H9 (cell line): ENCODE results near the gene SGCD. TPM values are rescaled to one million over a fixed set of nuclear protein-coding genes. Genes with fewer than 3 reads are reported as not detected.

Experiments
- DNase-seq: peaks from one replicate; pipeline ENCODE4 v3.0.0-alpha.2; 2017
- H2AFZ ChIP-seq: one replicate; pipeline ENCODE4 v1.6.1; 2013; ENCODE audit warnings: mild to moderate bottlenecking, low read length, control low read depth, moderate library complexity
- H2AK5ac ChIP-seq: 2 replicates; pipeline ENCODE4 v1.6.1; 2013; ENCODE audit warnings: low read length, control low read depth, mixed read lengths; ENCODE audit not compliant: insufficient read length
- H2BK120ac ChIP-seq: one replicate; pipeline ENCODE4 v1.6.1; 2013; ENCODE audit warnings: low read depth, mild to moderate bottlenecking, low read length, control low read depth, inconsistent platforms; ENCODE audit not compliant: poor library complexity, severe bottlenecking
- H2BK12ac ChIP-seq: 2 replicates; pipeline ENCODE4 v1.6.1; 2013; ENCODE audit warnings: low read length, control low read depth, mixed read lengths, low read depth; ENCODE audit not compliant: insufficient read length
- H2BK15ac ChIP-seq: 2 replicates; pipeline ENCODE4 v1.6.1; 2013; ENCODE audit warnings: low read depth, low read length, control low read depth
- H2BK20ac ChIP-seq: one replicate; pipeline ENCODE4 v1.6.1; 2013; ENCODE audit warnings: low read depth, mild to moderate bottlenecking, low read length, control low read depth, inconsistent platforms; ENCODE audit not compliant: poor library complexity, severe bottlenecking
- H2BK5ac ChIP-seq: 2 replicates; pipeline ENCODE4 v1.6.1; 2013; ENCODE audit warnings: low read length, control low read depth, mixed read lengths; ENCODE audit not compliant: insufficient read length
- H3K14ac ChIP-seq: 2 replicates; pipeline ENCODE4 v1.6.1; 2013; ENCODE audit warnings: low read length, control low read depth; ENCODE audit not compliant: insufficient read depth
- H3K18ac ChIP-seq: 2 replicates; pipeline ENCODE4 v1.6.1; 2013; ENCODE audit warnings: low read depth, mild to moderate bottlenecking, mixed read lengths, low read length, control low read depth; ENCODE audit not compliant: insufficient read length
- H3K23ac ChIP-seq: 2 replicates; pipeline ENCODE4 v1.6.1; 2013; ENCODE audit warnings: low read length, control low read depth, mixed read lengths, low read depth; ENCODE audit not compliant: insufficient read length
- H3K23me2 ChIP-seq: 2 replicates; pipeline ENCODE4 v1.6.1; 2013; ENCODE audit warnings: low read depth, mild to moderate bottlenecking, mixed read lengths, low read length, control low read depth; ENCODE audit not compliant: insufficient read length, poor library complexity, severe bottlenecking
- H3K27ac ChIP-seq: 2 replicates; pipeline ENCODE4 v1.5.1; 2013; ENCODE audit warnings: low read length, control low read depth, mixed read lengths, low read depth; ENCODE audit not compliant: insufficient read length
- H3K27me3 ChIP-seq: 2 replicates; pipeline ENCODE4 v1.6.1; 2013; ENCODE audit warnings: low read length, control low read depth, inconsistent platforms; ENCODE audit not compliant: insufficient read depth
- H3K4ac ChIP-seq: 2 replicates; pipeline ENCODE4 v1.6.1; 2013; ENCODE audit warnings: low read depth, mild to moderate bottlenecking, control low read depth, inconsistent platforms, low read length, moderate library complexity
- H3K4me1 ChIP-seq: 2 replicates; pipeline ENCODE4 v1.6.1; 2013; ENCODE audit warnings: low read length, control low read depth, inconsistent platforms; ENCODE audit not compliant: insufficient read depth
- H3K4me2 ChIP-seq: 2 replicates; pipeline ENCODE4 v1.6.1; 2013; ENCODE audit warnings: low read length, control low read depth, mixed read lengths; ENCODE audit not compliant: insufficient read length, insufficient read depth
- H3K56ac ChIP-seq: 2 replicates; pipeline ENCODE4 v1.6.1; 2013; ENCODE audit warnings: low read depth, mild to moderate bottlenecking, mixed read lengths, low read length, control low read depth; ENCODE audit not compliant: insufficient read length
- H3K79me1 ChIP-seq: 2 replicates; pipeline ENCODE4 v1.6.1; 2013; ENCODE audit warnings: low read depth, mild to moderate bottlenecking, moderate library complexity, low read length, control low read depth, inconsistent platforms; ENCODE audit not compliant: insufficient read depth, poor library complexity, severe bottlenecking
- H3K79me2 ChIP-seq: 2 replicates; pipeline ENCODE4 v1.6.1; 2013; ENCODE audit warnings: low read length, control low read depth, inconsistent platforms; ENCODE audit not compliant: insufficient read depth
- H3K9ac ChIP-seq: 2 replicates; pipeline ENCODE4 v1.6.1; 2013; ENCODE audit warnings: low read length, control low read depth, mixed read lengths; ENCODE audit not compliant: insufficient read length; ENCODE audit errors: extremely low read depth
- H3K9me3 ChIP-seq: one replicate; pipeline ENCODE4 v1.6.1; 2013; ENCODE audit warnings: low read depth, low read length, inconsistent platforms; ENCODE audit not compliant: control insufficient read depth
- H3T11ph ChIP-seq: one replicate; pipeline ENCODE4 v1.6.1; 2013; ENCODE audit warnings: mild to moderate bottlenecking, low read length, control low read depth, inconsistent platforms
- H4K20me1 ChIP-seq: one replicate; pipeline ENCODE4 v1.6.1; 2013; ENCODE audit not compliant: control insufficient read depth, insufficient read length, insufficient read depth
- H4K5ac ChIP-seq: 2 replicates; pipeline ENCODE4 v1.6.1; 2013; ENCODE audit warnings: low read depth, mild to moderate bottlenecking, mixed read lengths, low read length, control low read depth; ENCODE audit not compliant: insufficient read length
- H4K8ac ChIP-seq: replicated peaks from 2 replicates; pipeline ENCODE4 v1.6.1; 2013; ENCODE audit warnings: low read length, control low read depth, mixed read lengths, low read depth; ENCODE audit not compliant: insufficient read length
- H4K91ac ChIP-seq: 2 replicates; pipeline ENCODE4 v1.6.1; 2013; ENCODE audit warnings: low read depth, mild to moderate bottlenecking, moderate library complexity, mixed read lengths, low read length, control low read depth; ENCODE audit not compliant: insufficient read length
- H3K27ac Mint-ChIP-seq, 3 experiments: 2 replicates in 2 of 3; 3 replicates in 1 of 3; pipeline ENCODE4 v1.8.0; 2020 to 2021; ENCODE audit warnings: mixed read lengths in 3 of 3, mild to moderate bottlenecking in 1 of 3, moderate library complexity in 1 of 3
- H3K27me3 Mint-ChIP-seq: 2 replicates; pipeline ENCODE4 v1.8.0; 2021; ENCODE audit warnings: low read depth, mild to moderate bottlenecking, moderate library complexity, mixed read lengths
- H3K36me3 Mint-ChIP-seq, 3 experiments: 2 replicates in 2 of 3; 3 replicates in 1 of 3; pipeline ENCODE4 v1.8.0; 2020 to 2021; ENCODE audit warnings: low read depth in 3 of 3, mixed read lengths in 3 of 3; ENCODE audit not compliant: insufficient read depth in 1 of 3
- H3K4me1 Mint-ChIP-seq, 2 experiments: 2 replicates each; pipeline ENCODE4 v1.8.0; 2020; ENCODE audit warnings: mixed read lengths in 2 of 2
- H3K4me3 Mint-ChIP-seq, 2 experiments: 2 replicates in 1 of 2; 3 replicates in 1 of 2; pipeline ENCODE4 v1.8.0; 2020 to 2021; ENCODE audit warnings: mild to moderate bottlenecking in 2 of 2, mixed read lengths in 2 of 2, moderate library complexity in 1 of 2
- H3K9me3 Mint-ChIP-seq, 2 experiments: 2 replicates in 1 of 2; 3 replicates in 1 of 2; pipeline ENCODE4 v1.8.0; 2020; ENCODE audit warnings: mild to moderate bottlenecking in 2 of 2, mixed read lengths in 2 of 2, moderate library complexity in 1 of 2
- total RNA-seq: library from RNA; stranded (reverse); gene quantifications from 2 replicates; pipeline ENCODE4 v1.2.1, GENCODE V29; 2021
- TF ChIP-seq, protein P1 (sequence below): fragments of 200-600 bp; sonication (generic); conservative IDR thresholded peaks from 3 replicates; pipeline ENCODE4 v1.8.0; 2021; ENCODE audit warnings: antibody characterized with exemption, mild to moderate bottlenecking

The SGCD gene
- total RNA-seq, 1 experiment from 2014 or later, result 0.11 TPM

DNA sequence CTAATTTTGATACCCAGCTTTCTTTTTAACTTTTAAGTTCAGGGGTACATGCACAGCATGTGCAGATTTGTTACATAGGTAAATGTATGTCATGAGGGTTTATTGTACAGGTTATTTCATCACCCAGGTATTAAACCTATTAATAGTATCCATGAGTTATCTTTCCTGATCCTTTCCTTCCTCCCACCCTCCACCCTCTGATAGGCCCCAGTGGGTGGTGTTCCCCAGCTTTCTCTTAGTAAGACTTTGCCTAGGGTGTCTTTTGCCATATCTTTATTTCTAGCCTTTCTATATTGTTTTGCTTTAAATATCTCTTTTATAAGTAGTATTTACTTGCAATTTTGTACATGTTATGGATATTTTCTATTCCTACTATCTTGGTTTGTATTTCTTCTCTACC lies 243.7 kb downstream of the SGCD start:
- TF ChIP-seq, protein P1, sequence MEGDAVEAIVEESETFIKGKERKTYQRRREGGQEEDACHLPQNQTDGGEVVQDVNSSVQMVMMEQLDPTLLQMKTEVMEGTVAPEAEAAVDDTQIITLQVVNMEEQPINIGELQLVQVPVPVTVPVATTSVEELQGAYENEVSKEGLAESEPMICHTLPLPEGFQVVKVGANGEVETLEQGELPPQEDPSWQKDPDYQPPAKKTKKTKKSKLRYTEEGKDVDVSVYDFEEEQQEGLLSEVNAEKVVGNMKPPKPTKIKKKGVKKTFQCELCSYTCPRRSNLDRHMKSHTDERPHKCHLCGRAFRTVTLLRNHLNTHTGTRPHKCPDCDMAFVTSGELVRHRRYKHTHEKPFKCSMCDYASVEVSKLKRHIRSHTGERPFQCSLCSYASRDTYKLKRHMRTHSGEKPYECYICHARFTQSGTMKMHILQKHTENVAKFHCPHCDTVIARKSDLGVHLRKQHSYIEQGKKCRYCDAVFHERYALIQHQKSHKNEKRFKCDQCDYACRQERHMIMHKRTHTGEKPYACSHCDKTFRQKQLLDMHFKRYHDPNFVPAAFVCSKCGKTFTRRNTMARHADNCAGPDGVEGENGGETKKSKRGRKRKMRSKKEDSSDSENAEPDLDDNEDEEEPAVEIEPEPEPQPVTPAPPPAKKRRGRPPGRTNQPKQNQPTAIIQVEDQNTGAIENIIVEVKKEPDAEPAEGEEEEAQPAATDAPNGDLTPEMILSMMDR, result no peak
- H3K56ac ChIP-seq, result no peak overlapping the region
- no peaks in the 10 kb centered on the region for H3K9me3 ChIP-seq
- no peak overlapping the region for H4K8ac ChIP-seq
- no peak overlapping the region for H2BK120ac ChIP-seq
- H2AFZ ChIP-seq, result no peak overlapping the region
- no peaks in the 10 kb centered on the region; the same call in 1 of the 2 replicates for H3K27me3 Mint-ChIP-seq
- H3K4me1 Mint-ChIP-seq, result peaks cover 8 to 9% of the 10 kb centered on the region in 2 experiments
- H3K4me2 ChIP-seq, result no peak overlapping the region
- no peak overlapping the region for H3K9ac ChIP-seq
- H2BK5ac ChIP-seq, result no peak overlapping the region
- H3K36me3 Mint-ChIP-seq, result no peaks in the 10 kb centered on the region
- H3K18ac ChIP-seq, result no peak overlapping the region
- no peaks in the 10 kb centered on the region for H3K27me3 ChIP-seq
- no peak overlapping the region for H2BK15ac ChIP-seq
- no peak overlapping the region for H2BK20ac ChIP-seq
- no peaks in the 10 kb centered on the region for H3K4me1 ChIP-seq
- H3K27ac Mint-ChIP-seq, result no peak overlapping the region
- H3K79me1 ChIP-seq, result no peaks in the 10 kb centered on the region
- no peak overlapping the region for H2BK12ac ChIP-seq
- no peak overlapping the region for H3K4me3 Mint-ChIP-seq
- no peak overlapping the region for H4K91ac ChIP-seq
- H3K79me2 ChIP-seq, result no peaks in the 10 kb centered on the region
- H3K4ac ChIP-seq, result no peak overlapping the region
- no peak overlapping the region for H4K5ac ChIP-seq
- H3K23ac ChIP-seq, result no peak overlapping the region
- H3K23me2 ChIP-seq, result no peaks in the 10 kb centered on the region
- no peaks in the 10 kb centered on the region; a peak in 1 of 5 replicates for H3K9me3 Mint-ChIP-seq
- DNase-seq, result no peak
- H4K20me1 ChIP-seq, result no peaks in the 10 kb centered on the region
- no peak overlapping the region for H3K14ac ChIP-seq
- H3T11ph ChIP-seq, result no peak overlapping the region
- H3K27ac ChIP-seq, result no peak overlapping the region
- H2AK5ac ChIP-seq, result no peak overlapping the region
